ENCODE data around the gene HOXB8.

Gene HOXB8

DNA sequence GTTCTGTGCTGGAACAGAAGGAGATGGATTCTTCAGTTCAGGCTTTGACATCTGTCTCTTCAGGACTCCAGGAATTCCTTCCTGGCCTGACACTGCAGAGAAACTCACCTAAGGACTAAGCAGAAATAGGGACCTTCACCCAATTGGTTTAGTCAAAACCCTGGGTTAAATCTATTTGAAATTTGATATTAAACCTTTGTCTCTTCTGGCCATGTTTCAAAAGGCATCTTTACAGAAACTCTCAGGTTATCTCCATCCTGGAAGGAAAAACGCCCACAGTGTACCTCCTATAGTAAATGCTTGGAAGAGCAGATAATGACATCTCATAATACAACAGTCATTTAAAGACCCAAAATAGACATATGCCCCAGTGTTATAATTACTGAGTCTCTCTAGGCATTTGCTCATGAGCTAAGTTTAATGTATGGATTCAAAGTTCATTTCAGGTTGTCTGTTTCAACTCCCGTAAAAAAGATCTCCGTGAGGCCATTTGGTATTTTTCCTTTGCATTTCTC lies 31.3 kb downstream of the HOXB8 start:
- DNase-seq (ENCODE audit: low spot score): no peak

DNA sequence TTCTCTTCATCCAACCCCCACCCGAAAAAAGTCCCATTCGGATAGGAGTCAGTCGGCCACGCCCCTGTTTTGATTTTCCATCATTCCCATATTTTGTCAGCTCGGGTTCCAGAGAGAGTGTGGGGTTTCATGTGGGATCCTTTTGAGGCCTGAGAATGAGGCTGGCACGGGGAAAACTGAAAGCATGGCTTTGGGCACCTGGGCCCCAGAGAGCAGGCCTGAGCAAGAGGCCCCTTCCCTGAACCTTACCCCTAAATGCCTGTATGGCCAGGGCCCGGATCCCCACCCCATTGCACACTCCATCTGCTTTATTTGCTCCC lies 32.4 kb downstream of the HOXB8 start:
- DNase-seq (ENCODE audit: low spot score): no peak

DNA sequence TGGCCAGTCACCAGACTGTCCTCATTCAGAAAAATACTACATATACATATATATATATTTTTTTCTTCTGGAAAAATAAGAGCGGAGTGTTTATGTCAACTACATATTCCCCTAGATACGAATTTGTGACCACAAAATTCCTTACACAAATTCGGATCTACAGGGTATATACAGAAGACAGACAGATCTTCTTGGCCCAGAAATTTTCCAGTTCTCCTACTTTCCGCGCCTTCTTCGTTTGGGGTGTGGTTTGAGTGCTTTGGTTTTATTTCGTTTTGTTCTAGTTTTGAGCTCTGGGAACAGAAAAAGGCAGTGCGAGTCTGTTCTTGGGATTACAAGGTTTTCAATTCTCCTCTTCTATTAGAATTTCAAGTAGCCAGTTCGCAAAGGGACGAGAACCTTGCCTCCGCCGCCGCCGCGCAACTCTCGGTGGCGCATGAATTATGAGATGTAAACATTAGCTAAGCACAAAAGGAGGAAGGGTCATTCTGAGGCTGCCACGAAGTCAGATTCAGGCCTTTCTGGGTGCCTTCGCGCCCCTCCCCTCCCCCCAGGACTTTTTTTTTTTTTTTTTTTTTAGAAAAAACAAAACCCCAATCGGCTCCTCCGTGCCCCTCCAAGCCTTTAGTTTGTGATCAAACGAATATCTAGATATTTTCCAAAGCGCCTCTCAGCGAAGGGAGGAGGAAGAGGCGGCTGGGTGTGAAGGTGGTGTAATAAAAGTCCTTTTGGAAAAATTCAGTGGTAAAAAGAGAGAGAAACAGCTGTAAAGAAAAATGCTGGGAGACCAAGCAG lies 35.1 kb downstream of the HOXB8 start:
- DNase-seq (ENCODE audit: low spot score): no peak

DNA sequence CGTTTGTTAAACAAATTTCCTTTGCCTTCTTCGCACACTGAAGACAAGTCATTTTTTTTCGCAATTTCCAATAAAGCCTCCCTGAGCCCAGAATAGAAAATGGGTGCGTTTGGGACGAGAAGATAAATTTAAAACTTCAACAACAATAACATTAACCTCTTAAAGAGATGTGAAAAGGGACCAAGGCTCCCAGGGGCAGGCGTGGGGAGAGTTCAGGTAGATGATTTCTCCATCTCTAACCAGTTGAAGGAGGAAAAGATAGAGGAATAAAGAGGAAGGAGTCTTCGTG lies 35.7 kb downstream of the HOXB8 start:
- no peak for DNase-seq (ENCODE audit: low spot score)

DNA sequence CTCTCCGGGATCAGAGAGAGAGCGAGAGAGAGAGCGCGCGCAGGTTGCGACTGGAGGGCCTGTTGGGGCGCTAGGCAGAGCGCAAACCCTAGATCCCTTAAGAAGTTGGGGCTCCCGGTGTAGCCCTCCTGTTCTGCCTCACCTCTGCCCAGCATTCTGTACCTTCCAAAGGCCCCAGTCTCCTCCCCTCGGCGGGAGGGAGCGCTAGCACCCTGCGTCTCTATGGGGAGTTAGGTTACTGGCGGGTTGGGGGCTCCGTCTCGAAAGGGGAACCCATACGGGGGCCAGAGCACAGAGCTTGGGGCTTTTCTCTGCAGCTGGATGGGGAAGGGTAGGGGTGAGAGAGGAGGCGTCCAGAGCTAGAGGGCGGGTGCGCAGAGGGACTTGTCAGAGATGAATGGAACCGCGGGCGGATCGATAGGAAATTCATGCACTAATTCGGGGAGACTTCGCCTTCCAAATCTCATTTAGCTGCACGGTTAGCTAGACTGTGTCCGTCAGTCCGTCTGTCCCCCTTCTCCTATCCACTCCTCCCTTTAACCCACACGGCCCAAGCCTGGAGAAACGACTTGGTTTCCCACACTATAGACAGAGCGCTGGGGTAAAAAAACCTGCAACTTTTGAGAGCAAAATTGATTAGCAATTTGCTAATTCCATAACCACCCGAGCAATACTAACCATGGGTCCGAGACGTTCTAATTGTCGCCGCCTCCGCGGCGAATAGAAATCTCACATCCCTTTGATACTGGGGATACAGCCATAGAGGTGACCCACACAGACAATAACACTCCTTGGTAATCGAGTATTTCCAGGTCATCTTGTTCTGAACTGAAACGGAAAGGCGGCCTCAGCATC lies 36.2 kb downstream of the HOXB8 start:
- DNase-seq (ENCODE audit: low spot score): peak; percentile 46

DNA sequence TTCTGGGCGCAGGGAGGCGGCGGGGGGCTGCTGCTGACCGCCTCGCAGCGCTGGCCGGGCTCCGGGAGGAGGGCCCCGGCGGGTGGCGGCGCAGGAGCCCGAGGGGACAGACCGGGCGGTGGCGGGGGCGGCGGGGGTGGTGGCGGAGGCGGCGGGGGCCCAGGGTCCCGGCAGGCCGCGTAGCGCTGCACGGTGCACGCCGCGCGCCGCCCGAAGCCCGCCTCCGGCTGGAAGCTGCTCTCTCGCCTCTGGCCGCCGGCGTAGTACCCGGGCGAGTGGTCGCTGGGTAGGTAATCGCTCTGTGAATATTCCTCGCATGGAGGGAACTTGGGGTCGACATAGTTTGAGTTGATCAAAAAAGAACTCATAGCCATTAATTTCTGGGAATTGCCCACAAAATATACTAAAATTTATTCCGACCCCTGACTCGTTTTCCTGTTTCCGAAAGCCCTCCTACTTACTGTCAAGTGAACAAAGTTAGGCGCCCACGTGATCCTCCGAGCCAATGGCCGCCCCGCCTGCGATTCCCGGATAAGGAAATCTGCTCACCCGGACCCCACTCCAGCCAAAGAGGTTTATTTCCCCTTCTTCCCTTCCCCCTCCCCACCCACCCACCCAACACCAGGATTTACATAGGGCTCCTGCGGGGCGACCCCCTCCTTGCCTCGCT lies 37.0 kb downstream of the HOXB8 start, which contains the start of gene HOXB4:
TSS of gene HOXB4 (minus strand) at position 405 of the 670 bp plus-strand sequence. CDS start at position 374, 31 bp downstream.
- peak; percentile 87 for DNase-seq (ENCODE audit: low spot score)

DNA sequence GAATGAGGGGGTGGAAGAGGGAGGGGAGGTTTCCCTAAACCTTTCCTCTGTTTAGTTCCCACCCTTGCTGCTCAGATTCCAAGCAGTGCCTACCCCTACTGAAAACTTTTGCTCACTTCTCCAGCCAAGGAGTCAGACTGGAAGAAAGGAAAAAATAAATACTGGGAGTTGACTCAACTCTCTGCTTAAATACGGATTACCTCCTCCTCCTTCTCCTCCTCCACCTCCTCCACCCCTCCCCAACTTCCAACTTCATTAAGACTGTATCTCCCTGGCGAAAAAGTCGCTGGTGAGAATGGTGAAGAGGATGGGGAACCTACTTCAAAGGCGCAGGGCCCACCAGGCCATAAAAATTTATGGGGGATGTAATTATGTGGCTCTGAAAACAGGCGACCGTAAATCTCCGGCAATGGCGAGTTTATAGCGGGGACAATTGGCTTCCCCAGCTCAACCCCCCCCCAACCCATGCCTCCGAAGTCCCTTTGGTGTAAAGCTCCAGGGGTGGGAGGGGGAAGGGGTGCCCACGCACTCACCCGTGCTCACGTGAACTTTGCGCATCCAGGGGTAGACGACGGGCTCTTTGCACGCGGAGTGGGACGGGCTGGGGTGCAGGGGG lies 37.7 kb downstream of the HOXB8 start:
- DNase-seq (ENCODE audit: low spot score): peak; percentile 40

DNA sequence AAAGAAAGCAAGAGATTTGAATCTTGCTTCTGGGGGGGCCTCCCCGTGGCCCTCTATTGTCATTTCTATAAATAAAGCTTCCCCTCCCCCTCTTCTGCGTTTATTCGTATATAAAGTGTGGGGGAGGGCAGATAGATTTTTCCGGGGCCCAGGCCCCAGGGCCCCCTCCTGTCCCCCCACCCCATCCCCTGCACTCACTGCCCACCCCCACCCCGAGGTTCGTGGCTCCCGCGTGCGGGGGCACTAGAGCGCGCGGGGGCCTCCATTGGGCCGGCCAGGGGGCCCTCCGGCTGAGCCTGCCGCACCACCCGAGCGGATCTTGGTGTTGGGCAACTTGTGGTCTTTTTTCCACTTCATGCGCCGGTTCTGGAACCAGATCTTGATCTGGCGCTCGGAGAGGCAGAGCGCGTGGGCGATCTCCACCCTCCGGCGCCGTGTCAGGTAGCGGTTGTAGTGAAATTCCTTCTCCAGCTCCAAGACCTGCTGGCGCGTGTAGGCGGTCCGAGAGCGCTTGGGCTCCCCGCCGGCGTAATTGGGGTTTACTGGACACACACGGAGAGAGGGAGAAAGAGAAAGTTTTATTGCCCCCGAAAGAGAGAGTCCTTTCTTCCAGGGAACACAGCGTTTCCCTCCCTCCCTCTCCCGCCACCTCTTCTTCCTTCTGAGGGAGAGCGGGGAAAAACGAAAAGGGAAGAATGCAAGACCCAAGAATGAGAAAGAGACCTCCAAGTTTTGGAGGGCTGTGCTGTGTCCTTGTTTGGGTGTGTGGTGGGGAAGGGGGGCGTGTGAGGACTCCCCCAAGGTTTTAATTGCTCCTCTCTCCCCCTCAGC lies 38.4 kb downstream of the HOXB8 start:
- no peak for DNase-seq (ENCODE audit: low spot score)

DNA sequence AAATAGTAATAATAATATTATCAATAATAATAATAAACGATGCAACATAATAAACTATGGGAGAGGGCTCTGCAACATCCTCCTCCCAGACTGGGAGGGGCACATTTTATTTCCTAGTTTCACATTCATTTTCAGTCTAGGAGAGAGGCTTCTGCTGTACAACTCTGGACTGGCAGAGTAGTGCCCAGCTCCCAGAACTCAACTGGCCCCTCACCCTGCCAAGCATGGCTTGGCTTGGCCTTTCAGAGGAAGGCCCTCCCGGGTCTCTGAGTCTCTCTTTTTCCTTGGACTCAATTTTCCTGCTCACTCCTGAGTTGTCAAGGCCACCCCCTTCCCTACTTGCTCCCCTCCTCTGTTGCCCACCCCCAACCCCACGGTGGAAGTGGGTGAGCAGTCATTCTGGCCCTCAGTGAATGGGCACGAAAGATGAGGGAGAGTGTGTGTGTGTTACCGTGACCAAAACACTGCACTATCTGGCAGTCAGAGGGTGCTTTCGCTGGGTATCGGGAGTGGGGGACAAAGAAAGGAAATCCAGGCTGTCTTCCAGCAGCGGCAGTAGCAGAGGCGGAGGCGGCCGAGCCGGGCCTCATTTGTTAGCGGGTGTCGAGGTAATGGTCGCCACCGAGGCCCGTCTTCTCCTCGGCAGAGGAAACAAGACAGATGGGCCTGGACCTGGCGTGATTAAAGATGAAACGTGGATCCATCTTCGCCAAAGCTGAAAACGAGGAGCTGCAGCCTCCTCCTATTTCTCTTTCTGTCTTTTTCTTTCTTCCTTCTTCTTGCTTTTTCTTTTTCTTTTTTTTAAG lies 39.2 kb downstream of the HOXB8 start:
- no peak for DNase-seq (ENCODE audit: low spot score)

DNA sequence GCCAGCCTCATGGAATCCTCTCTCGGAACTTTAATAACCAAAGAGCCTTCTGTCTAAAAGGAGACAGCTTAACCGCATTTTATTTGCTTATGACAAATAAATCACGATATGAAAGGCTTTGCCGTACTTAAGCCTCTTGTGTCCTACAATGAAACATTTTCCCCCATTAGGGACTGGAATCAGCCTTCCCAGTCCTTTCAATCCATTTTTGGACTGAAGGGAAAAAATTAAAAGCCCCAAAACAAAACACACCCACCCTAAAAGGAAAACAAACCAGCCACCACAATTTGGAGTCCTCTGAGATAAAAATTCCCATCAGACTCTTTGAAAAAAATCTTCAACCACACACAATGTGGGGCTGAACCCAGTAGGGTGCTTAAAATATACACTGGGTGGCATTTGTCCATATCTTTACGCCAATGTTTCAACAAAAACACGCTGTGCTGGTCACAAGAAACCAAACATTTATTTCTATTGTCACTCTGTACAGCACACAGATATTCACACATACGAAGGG lies 40.0 kb downstream of the HOXB8 start:
- DNase-seq (ENCODE audit: low spot score): no peak

DNA sequence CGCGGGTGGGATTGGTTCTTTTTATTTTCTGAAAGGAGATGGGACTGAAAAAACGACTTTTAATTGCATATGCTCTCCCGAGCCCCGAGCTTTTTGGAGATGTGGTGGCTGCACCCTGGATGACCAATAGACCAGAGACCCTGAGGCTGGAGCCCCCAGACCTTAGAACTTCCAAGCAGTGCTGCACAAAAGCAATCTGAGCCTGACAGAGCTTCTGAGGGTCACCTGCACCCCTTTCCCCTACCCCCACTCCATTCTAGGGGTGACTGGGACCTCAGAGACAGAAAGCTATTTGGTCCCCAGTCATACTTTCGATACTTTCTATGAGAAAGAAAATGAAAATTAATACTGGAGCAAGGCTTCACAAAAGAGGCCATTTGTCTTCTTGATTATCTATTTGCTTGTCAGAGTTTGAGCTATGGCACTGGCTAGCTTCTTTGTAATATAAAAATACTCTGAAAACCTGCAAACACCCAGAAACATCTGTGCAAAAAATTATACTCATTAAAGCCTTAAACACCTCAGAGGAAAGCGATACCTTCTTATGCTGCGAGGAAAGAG lies 40.5 kb downstream of the HOXB8 start:
- DNase-seq (ENCODE audit: low spot score): no peak

DNA sequence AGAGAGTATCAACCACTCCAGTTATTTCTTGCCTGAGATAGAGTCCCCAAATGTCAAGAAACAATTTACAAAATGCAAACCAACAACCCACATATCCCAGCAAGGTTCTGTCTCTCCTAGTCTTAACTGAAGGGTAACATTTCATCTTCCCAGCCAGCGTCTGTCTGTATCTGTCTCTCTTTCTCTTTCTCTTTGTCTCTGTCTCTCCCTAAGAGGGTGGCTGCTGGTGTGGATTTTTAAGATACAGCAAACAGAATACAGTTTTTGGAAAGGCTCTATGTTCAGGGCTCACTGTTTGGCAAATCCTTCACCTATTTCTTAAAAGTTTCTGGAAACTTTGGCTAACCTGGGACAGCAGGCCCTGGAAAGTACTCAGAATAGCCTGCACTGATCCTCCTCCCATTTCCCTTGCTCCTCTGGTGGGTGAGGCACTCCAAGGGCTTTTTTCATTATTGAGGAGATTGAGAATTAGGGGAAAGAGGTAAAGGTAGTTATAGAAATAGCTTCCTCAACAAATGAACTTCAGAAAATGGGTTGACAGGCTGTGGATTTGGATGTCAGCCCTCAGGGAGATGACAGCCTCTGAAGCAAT lies 43.2 kb downstream of the HOXB8 start:
- DNase-seq (ENCODE audit: low spot score): no peak

DNA sequence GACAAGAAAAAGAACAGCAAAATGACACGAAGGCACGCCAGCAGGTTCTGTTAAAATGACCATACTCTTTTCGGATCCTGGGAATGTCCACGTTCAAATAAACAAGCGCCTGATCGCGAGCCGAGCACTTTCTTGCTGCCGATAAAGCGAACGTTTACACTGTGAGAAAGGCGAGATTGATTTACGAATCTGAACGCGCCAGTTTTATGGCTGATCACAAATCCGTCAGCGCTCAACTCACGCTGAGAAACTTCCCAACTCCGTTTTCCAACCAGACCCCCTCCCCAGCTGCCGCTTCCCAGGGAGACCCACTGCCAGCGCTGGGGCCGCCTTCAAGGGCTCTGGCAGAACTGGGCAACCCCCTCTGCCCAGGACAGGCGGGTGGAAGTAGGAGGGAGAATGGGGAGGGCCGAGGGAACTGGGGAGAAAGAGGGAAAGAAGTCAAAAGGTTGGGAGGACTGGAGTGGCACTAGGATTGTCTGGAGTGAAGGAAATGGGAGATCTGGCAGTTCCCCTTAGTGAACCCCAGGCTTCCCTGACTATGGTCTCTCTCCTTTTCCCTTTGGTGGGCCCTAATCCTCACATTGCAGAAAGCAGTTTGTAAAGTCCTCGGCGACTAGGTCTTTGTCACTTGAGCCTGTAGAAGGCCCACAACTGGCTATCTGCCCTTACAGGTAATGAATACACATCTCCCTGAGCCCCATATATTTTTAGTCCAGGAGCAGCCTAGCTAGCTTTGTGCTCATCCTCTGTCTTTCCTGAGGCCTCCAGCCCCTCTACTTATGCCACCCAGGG lies 43.9 kb downstream of the HOXB8 start:
- DNase-seq (ENCODE audit: low spot score): no peak

DNA sequence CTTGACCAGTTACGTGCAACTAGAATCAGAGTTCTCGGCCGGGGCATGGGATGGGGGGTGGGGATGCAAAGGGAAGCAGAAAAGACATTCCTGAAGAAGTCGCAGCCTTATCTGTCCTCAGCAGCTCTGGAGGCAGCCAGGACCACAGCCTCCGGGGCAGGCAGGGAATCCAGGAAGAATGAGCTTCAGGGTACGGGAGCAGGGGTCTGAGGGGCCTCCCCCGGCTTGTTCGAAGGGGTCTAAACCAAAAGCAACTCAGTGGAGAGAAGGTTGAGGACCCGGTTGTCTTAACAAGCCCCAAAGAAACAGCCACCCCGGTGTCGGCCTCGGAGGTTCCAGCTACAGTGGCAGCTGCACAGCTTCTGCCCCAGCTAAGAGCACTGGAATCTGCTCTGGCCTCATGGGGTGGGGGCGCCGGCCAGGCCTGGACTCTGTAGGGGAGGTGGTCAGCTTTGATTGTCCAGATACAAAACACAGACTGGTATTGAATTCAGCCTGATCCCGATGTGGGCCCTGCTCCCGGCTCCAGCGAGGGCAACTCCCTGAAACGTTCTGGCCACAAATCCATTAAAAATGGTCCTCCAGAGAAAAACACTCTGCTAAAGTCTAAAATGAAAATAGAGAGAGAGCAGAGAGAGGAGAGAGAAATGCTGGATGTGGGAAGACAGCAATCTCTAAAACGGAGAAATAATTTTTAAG lies 44.6 kb downstream of the HOXB8 start:
- no peak for DNase-seq (ENCODE audit: low spot score)

DNA sequence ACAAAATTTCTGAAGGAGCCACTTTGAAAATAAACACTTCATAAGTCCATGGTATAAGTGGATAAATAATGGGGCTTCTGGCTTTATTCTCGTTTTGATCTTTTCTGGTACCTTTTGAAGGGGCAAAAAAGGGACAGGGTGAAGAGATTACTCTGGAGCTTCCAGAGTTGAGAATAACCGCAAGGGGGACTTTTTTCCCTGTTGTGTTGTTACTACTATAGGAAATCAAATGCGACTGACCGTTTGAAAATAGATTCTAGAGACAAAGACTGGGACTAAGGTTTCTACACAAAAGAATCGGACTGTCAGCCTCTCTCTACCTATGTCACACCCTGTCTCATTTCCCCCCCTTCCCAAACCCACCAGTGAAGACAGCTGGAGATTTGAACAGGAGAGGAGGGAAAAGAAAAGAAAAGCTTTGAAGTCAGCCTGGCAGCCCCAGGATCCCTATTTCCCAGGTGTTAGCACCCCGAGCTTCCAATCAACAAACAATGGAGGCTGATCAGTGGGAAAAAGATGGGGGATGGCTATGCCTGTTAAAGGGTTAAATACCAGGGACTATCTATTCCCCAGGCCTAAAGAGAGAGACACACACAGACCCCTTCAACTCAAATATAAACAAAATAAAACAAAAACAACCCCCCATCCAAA lies 45.3 kb downstream of the HOXB8 start:
- no peak for DNase-seq (ENCODE audit: low spot score)

DNA sequence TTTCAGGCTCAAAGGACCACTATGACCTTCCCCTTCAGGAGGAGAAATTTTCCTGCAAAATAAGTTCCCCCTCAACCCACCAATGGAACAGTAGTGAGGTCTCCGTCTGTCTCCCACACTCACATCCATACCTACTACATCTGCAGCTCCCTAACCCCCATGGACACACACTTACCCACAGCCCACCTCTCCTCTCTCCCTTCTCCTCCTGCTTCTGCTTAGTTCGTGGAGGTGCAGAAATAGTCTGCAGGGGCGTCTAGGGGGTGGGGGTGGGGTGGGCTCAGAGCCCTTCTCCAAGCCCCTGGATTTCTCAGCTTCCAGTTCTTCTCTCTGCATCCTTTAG lies 45.9 kb downstream of the HOXB8 start:
- DNase-seq (ENCODE audit: low spot score): no peak

DNA sequence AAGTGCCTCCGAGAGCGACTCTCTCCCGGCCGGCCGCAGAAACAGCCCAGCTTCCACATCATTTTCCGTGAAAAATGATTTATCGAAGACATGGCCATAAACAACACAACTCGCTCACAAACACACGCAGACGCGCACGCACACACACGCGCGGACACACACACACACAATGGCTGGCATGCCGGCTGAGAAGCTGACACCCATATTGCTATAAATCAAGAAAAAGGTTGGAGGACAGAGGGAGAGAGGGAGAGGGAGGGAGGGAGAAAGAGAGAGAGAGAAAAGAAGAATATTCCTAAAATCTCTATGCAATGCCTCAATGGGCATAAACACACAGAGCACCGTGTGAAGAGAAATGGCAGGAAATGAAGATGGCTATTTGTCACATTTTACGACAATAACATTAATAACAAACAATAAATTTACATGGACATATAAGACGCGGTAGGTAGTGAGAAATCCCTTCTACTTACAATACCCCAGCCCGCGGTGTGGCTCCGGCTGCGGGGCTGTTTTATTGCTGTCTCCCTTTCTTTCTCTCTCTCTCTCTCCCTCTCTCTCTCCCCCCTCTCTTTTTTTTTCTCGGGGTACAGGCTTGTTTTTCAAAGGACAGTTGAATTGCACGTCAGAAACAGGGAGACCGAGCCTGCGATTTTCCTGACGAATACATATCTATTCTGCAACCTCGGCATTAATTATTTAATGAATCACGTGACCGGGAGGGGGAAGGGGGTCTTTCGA lies 46.4 kb downstream of the HOXB8 start:
- no peak for DNase-seq (ENCODE audit: low spot score)
